Activated T-cell treated with anti-CD3 and anti-CD28 coated beads, Interleukin-2, amount 50 U/mL, for 72 hours (primary cell): ENCODE results near the gene SLC6A9. TPM values are rescaled to one million over a fixed set of nuclear protein-coding genes. Genes with fewer than 3 reads are reported as not detected.
A peak's percentile ranks its signal among the peaks of the same experiment; 100 is the strongest.

Experiments
- ATAC-seq, 2 donors: fragments of 150-1000 bp; cut with Tn5 transposase; replicated peaks in 1 of 2; 2 replicates each; pipeline ENCODE4 v1.10.0; 2021; ENCODE audit warnings: moderate library complexity in 2 of 2, mild to moderate bottlenecking in 1 of 2
- DNase-seq, 2 donors: peaks; one replicate each; pipeline ENCODE4 v3.0.0; 2021 to 2022; ENCODE audit warnings: mixed read lengths in 1 of 2
- H3K27ac Mint-ChIP-seq: one replicate; pipeline ENCODE4 v1.8.0; 2022; ENCODE audit warnings: mild to moderate bottlenecking, moderate library complexity, mixed read lengths
- H3K27me3 Mint-ChIP-seq: one replicate; pipeline ENCODE4 v1.8.0; 2022; ENCODE audit warnings: low read depth, mixed read lengths
- H3K36me3 Mint-ChIP-seq, 2 donors: one replicate each; pipeline ENCODE4 v1.8.0; 2022; ENCODE audit warnings: mixed read lengths in 2 of 2, mild to moderate bottlenecking in 1 of 2; ENCODE audit not compliant: insufficient read depth in 2 of 2
- H3K4me1 Mint-ChIP-seq: one replicate; pipeline ENCODE4 v1.8.0; 2022; ENCODE audit warnings: low read depth, mixed read lengths
- H3K4me3 Mint-ChIP-seq, 2 donors: one replicate each; pipeline ENCODE4 v1.8.0; 2022; ENCODE audit warnings: mild to moderate bottlenecking in 2 of 2, mixed read lengths in 2 of 2, moderate library complexity in 2 of 2
- H3K9me3 Mint-ChIP-seq, 2 donors: one replicate each; pipeline ENCODE4 v1.8.0; 2022; ENCODE audit warnings: mixed read lengths in 2 of 2
- total RNA-seq, 2 donors: library from RNA; stranded (reverse); gene quantifications; one replicate each; pipeline ENCODE4 v1.2.3, GENCODE V29; 2022

Gene SLC6A9
- total RNA-seq, 2 donors from 2014 or later = 24.5 to 28.3 TPM

DNA sequence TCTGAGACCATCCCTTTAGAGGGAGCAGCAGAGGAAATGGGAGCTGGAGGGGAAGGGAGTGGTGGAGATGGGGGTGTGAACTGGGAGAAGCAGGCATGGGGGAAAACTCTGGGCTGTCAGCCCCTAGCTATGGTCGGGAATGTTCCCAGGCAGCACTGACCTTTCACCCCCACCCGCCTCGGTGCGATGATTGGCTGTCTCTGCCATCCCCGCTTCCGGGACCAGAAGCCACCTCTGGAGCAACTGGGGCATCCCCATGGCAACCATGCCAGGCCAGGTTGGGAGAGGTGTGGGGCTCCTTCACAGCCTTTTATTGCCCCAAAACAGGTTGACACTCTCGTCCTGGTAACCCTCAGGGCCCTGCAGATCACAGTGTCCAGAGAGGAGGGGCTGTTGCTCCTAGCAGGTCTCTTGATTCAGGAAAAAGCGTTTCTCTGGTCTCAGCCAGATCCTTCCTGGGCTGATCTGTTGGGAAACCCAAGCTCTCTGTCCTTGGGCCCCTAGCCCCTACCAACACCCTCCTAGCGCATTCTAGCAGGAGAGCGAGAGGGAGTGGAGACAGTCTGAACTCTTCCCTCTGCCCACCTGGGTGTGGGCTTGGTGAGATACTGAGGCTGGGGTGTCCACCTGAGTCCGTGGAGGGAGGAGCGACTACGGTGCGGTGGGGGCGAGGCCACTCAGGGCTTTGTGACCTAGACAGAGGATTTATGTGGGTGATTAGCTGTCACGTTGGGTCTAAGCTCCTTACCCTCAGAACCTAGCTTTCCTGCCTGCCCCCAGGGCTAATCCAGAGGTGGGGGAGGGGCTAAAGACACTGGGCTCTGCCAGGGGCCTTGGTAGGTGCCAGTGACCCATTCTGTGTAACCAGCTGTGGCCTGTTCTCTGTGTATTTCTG lies 12.2 kb upstream of the SLC6A9 start:
- Mint-ChIP-seq H3K4me1 (peaks cover 21% of the 10 kb centered on the region), H3K9me3 (no peaks in the 10 kb centered on the region), H3K4me3 (no peak overlapping the region), H3K27ac (no peak overlapping the region), H3K36me3 (peaks cover 0 to 2% of the 10 kb centered on the region in 2 donors), H3K27me3 (peaks cover 11% of the 10 kb centered on the region)
- ATAC-seq (no peak), DNase-seq (no peak)

DNA sequence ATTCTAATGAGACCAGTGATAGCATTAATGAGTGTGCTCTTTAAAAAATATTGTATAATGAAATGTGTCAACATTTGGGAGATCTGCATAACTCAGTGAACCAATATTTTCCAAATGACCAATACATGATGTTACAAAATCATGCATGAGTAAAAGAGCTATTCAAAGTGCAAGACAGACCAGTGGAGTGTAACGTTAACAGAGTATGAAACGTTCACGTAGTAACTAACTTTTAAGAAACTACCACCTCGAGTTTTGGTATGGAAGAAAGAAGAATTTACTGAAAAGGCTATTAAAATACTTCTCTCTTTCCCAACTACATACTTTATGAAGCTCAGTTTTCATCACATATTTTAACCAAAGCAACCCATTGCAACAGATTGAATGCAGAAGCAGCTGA lies 9.6 kb upstream of the SLC6A9 start:
- DNase-seq (no peak), ATAC-seq (no peak)
- H3K27ac Mint-ChIP-seq = no peak overlapping the region
- H3K36me3 Mint-ChIP-seq = peaks cover 0 to 2% of the 10 kb centered on the region in 2 donors
- H3K4me1 Mint-ChIP-seq = peaks cover 12% of the 10 kb centered on the region
- peaks cover 11% of the 10 kb centered on the region for H3K27me3 Mint-ChIP-seq
- no peaks in the 10 kb centered on the region for H3K9me3 Mint-ChIP-seq
- no peak overlapping the region for H3K4me3 Mint-ChIP-seq

GRCh38 chr1:44040418-44040817 lies 9.2 kb upstream of the SLC6A9 start:
- Mint-ChIP-seq H3K27me3 (peaks cover 10% of the 10 kb centered on the region), H3K4me1 (peaks cover 12% of the 10 kb centered on the region), H3K36me3 (peaks cover 0 to 2% of the 10 kb centered on the region in 2 donors), H3K9me3 (no peaks in the 10 kb centered on the region), H3K4me3 (no peak overlapping the region), H3K27ac (no peak overlapping the region)
- ATAC-seq = no peak
- no peak for DNase-seq

- Mint-ChIP-seq H3K4me1 (peaks cover 9% of the 10 kb centered on the region), H3K36me3 (peaks cover 0 to 2% of the 10 kb centered on the region in 2 donors)
These were observed 7.8 kb upstream of the SLC6A9 start for GRCh38 chr1:44038876-44039657.

DNA sequence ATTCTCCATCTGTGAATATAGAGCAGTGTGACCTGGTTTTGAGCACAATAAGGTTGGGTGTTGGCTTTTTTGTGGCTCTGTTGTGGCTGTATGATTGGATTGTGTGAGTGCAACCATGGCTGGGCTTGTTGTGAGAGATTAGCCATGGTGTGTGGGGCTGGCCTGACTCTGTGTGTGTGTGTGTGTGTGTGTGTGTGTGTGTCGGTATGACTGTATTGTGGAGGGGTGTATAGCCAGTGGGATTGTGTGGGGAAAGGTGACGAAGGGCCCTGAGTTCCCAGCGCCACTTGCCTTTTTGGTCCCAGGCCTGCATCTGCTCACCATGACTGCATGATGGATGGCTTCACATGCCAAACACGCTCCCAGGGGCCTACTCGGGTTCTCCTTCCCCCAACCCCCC lies 5.9 kb upstream of the SLC6A9 start:
- Mint-ChIP-seq H3K36me3 (peaks cover 0 to 2% of the 10 kb centered on the region in 2 donors), H3K4me1 (peaks cover 16% of the 10 kb centered on the region), H3K9me3 (no peaks in the 10 kb centered on the region), H3K27me3 (peaks cover 5% of the 10 kb centered on the region), H3K4me3 (no peak overlapping the region), H3K27ac (no peak overlapping the region)
- peak in 1 of 2 donors; percentile 2 for ATAC-seq
- DNase-seq = no peak

More at GRCh38 chr1:44038876-44039657, 7.8 kb upstream of the SLC6A9 start:
- peaks cover 5% of the 10 kb centered on the region for H3K27me3 Mint-ChIP-seq
- no peaks in the 10 kb centered on the region for H3K9me3 Mint-ChIP-seq
- ATAC-seq = no peak
- no peak overlapping the region for H3K4me3 Mint-ChIP-seq
- H3K27ac Mint-ChIP-seq = no peak overlapping the region
- no peak for DNase-seq

DNA sequence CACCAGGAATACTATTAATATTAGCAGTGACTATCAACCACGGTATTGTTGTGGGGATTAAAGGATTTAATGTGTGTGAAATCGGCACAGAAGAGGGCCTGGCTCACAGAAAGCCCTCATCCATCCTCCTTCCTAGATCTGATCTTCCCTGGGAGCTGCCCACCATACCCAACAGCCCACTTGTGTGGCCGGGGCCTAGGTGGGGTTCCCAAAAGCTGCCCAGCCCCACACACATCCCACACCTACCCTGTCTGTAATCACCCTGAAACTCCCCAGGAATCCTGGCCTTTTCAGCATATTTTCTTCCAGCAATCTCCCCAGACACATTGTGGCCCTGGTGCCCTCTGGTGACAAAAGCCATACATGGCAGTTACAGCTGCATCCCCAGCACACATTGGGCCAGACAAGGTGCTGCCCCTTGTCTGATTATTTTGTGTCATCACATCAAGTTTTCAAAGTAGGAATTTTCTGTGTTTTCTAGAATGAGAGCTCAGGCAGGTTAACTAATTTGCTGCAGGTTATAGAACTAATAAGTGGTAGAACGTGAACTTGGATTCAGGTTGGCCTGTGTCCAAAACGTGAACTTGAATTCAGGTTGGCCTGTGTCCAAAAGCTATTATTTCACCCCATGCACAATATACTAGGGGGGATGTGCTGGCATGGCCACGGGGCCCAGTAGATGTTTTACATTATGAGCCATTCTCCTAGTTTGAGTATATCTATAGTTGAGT lies 5.3 kb upstream of the SLC6A9 start:
- H3K27ac Mint-ChIP-seq = no peak overlapping the region
- H3K9me3 Mint-ChIP-seq = no peaks in the 10 kb centered on the region
- ATAC-seq (peak; percentile 65 to 78), DNase-seq (peak; percentile 65 to 72)
- H3K27me3 Mint-ChIP-seq = peaks cover 5% of the 10 kb centered on the region
- peaks cover 22% of the 10 kb centered on the region for H3K4me1 Mint-ChIP-seq
- peaks cover 0 to 2% of the 10 kb centered on the region in 2 donors for H3K36me3 Mint-ChIP-seq
- no peak overlapping the region for H3K4me3 Mint-ChIP-seq

- no peak overlapping the region for H3K27ac Mint-ChIP-seq
- peaks cover 2 to 5% of the 10 kb centered on the region in 2 donors for H3K36me3 Mint-ChIP-seq
- H3K4me1 Mint-ChIP-seq = peaks cover 24% of the 10 kb centered on the region
- H3K4me3 Mint-ChIP-seq = no peak overlapping the region
- H3K27me3 Mint-ChIP-seq = peaks cover 5% of the 10 kb centered on the region
- ATAC-seq (no peak), DNase-seq (no peak)
- no peaks in the 10 kb centered on the region for H3K9me3 Mint-ChIP-seq
These were observed 4.6 kb upstream of the SLC6A9 start for GRCh38 chr1:44035726-44036408.

DNA sequence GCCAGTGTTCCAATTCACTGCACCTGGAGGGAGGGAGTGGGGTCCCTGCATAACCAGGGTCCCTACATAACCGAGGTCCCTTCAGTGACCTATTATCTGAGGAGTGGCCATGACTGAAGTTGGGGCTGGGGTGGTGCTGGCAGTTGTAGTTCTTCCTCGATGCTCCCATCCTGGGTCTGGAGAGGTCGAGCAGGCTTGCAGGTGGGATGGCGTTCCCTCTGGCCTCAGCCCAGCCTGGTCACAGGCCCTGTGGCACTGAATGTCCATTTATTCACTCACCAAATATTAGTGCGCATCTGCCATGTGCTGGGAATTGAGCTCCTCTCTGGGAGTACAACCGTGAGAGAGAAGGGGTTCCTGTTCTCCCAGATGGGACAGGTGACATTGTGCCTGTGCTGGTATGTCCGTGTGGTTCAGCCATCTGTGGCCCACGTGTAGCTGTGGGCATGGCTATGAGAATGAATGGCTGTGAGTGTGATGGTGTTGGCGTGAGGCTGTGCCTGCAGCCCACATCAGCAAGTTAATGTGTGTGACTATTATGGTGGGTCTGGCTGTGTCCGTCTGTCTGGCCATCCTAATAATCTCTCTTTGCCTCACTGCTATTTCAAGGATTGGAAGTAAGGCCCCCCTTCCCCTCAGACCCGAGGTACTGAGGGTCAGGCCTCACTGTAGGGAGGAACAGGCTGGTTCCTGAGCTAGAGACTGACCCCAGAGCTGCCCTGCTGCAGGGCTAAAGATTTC lies 3.9 kb upstream of the SLC6A9 start:
- DNase-seq (no peak), ATAC-seq (no peak)
- peaks cover 24% of the 10 kb centered on the region for H3K4me1 Mint-ChIP-seq
- no peak overlapping the region for H3K4me3 Mint-ChIP-seq
- no peak overlapping the region for H3K27ac Mint-ChIP-seq
- H3K27me3 Mint-ChIP-seq = peaks cover 5% of the 10 kb centered on the region
- H3K9me3 Mint-ChIP-seq = no peaks in the 10 kb centered on the region
- H3K36me3 Mint-ChIP-seq = peaks cover 2 to 5% of the 10 kb centered on the region in 2 donors

GRCh38 chr1:44034423-44034822 lies 3.2 kb upstream of the SLC6A9 start:
- H3K4me1 Mint-ChIP-seq = peaks cover 30% of the 10 kb centered on the region
- no peak overlapping the region for H3K27ac Mint-ChIP-seq
- ATAC-seq = no peak
- no peaks in the 10 kb centered on the region for H3K9me3 Mint-ChIP-seq
- no peak overlapping the region for H3K4me3 Mint-ChIP-seq
- H3K27me3 Mint-ChIP-seq = no peaks in the 10 kb centered on the region
- DNase-seq = no peak
- H3K36me3 Mint-ChIP-seq = peaks cover 0 to 5% of the 10 kb centered on the region in 2 donors

- DNase-seq (no peak), ATAC-seq (no peak)
- Mint-ChIP-seq H3K36me3 (peaks cover under 1 to 5% of the 10 kb centered on the region in 2 donors), H3K27me3 (no peaks in the 10 kb centered on the region), H3K4me3 (no peak overlapping the region), H3K9me3 (no peaks in the 10 kb centered on the region), H3K27ac (no peak overlapping the region), H3K4me1 (peaks cover 36% of the 10 kb centered on the region)
These were observed 2.5 kb upstream of the SLC6A9 start for GRCh38 chr1:44033756-44034155.

DNA sequence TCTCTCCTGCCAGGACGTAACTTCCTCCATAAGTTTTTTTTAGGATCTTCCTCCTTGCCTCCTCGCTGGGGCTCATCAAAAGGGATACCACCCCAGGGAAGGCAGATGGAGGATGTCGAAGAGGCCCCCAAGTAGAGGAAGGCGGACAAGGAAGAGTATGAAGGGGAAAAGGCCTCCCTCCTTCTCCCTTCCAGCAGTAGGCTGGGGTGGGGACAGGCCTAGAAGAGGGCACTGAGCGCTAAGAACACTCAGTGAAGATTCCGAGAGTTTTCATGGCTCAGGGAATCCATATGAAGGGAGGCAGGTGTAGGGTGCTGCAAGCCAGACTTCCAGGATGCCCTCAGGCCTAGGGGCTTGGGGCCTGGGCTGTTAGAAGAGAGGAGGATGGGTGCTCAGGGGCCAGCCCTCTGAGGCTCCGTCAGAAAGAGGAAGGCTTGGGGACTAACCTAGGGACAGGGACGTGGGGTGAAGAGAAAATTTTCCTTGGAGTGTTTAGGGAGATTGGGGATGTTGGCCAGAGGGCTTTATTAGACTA lies 1.8 kb upstream of the SLC6A9 start:
- ATAC-seq (no peak), DNase-seq (no peak)
- Mint-ChIP-seq H3K4me1 (peaks cover 43% of the 10 kb centered on the region), H3K36me3 (peaks cover 5% of the 10 kb centered on the region in 2 donors), H3K27ac (no peak overlapping the region), H3K9me3 (no peaks in the 10 kb centered on the region), H3K4me3 (no peak overlapping the region), H3K27me3 (no peaks in the 10 kb centered on the region)
